Neural progenitor cell (in vitro differentiated cells): Measurements from ENCODE around the gene PDGFC. TPM values are rescaled to one million over a fixed set of nuclear protein-coding genes. Genes with fewer than 3 reads are reported as not detected.

Experiments used
- DNase-seq: peaks from one replicate; pipeline ENCODE4 v3.0.0-alpha.2; 2016; ENCODE audit warnings: low spot score
- H2AFZ ChIP-seq: fragments of 200-600 bp; sonication (generic); replicated peaks from 2 replicates; pipeline ENCODE4 v1.6.1; 2016; ENCODE audit warnings: antibody characterized with exemption
- H3F3A ChIP-seq: fragments of 200-600 bp; sonication (generic); 2 replicates; pipeline ENCODE4 v1.6.1; 2016; ENCODE audit warnings: antibody characterized with exemption, low read depth
- H3K27ac ChIP-seq: fragments of 200-600 bp; sonication (generic); 2 replicates; pipeline ENCODE4 v1.5.1; 2016; ENCODE audit warnings: mild to moderate bottlenecking
- H3K27me3 ChIP-seq: fragments of 200-600 bp; sonication (generic); 2 replicates; pipeline ENCODE4 v1.6.1; 2016; ENCODE audit warnings: mild to moderate bottlenecking, moderate library complexity
- H3K36me3 ChIP-seq: fragments of 200-600 bp; sonication (generic); 2 replicates; pipeline ENCODE4 v1.5.1; 2016
- H3K4me1 ChIP-seq: fragments of 200-600 bp; sonication (generic); 2 replicates; pipeline ENCODE4 v1.6.1; 2016; ENCODE audit warnings: mixed run types
- H3K4me2 ChIP-seq: fragments of 200-600 bp; sonication (generic); 2 replicates; pipeline ENCODE4 v1.6.1; 2016
- H3K4me3 ChIP-seq: fragments of 200-600 bp; sonication (generic); 2 replicates; pipeline ENCODE4 v1.5.1; 2016
- H3K79me2 ChIP-seq: fragments of 200-600 bp; sonication (generic); 2 replicates; pipeline ENCODE4 v1.6.1; 2016; ENCODE audit warnings: low read depth
- H3K9ac ChIP-seq: fragments of 200-600 bp; sonication (generic); 2 replicates; pipeline ENCODE4 v1.6.1; 2016
- H3K9me3 ChIP-seq: fragments of 200-600 bp; sonication (generic); 2 replicates; pipeline ENCODE4 v1.5.1; 2016; ENCODE audit warnings: low read depth
- H4K20me1 ChIP-seq: fragments of 200-600 bp; sonication (generic); 2 replicates; pipeline ENCODE4 v1.6.1; 2016; ENCODE audit warnings: low read depth
- H3K27ac Mint-ChIP-seq: 3 replicates; pipeline ENCODE4 v1.8.0; 2021; ENCODE audit warnings: mixed read lengths
- H3K27me3 Mint-ChIP-seq: 2 replicates; pipeline ENCODE4 v1.8.0; 2022; ENCODE audit warnings: low read depth, mild to moderate bottlenecking, inconsistent platforms, moderate library complexity, mixed read lengths; ENCODE audit not compliant: insufficient read depth
- H3K36me3 Mint-ChIP-seq: 3 replicates; pipeline ENCODE4 v1.8.0; 2021; ENCODE audit warnings: mixed read lengths
- H3K4me1 Mint-ChIP-seq: 3 replicates; pipeline ENCODE4 v1.8.0; 2021; ENCODE audit warnings: mixed read lengths
- H3K4me3 Mint-ChIP-seq: 3 replicates; pipeline ENCODE4 v1.8.0; 2021; ENCODE audit warnings: mild to moderate bottlenecking, moderate library complexity, mixed read lengths
- H3K9me3 Mint-ChIP-seq: 3 replicates; pipeline ENCODE4 v1.8.0; 2020; ENCODE audit warnings: mixed read lengths
- EZH2 ChIP-seq: fragments of 200-600 bp; sonication (generic); IDR thresholded peaks from 2 replicates; pipeline ENCODE4 v1.6.1; 2017; ENCODE audit warnings: antibody characterized with exemption, mild to moderate bottlenecking, moderate library complexity
- EZH2phosphoT487 ChIP-seq: fragments of 200-600 bp; sonication (generic); IDR thresholded peaks from 2 replicates; pipeline ENCODE4 v1.6.1; 2017; ENCODE audit warnings: antibody characterized with exemption
- total RNA-seq: library from RNA; depleted of rRNA; stranded (reverse); fragments of >200 nt; gene quantifications from 2 replicates; pipeline ENCODE4 v1.2.3, GENCODE V29; 2015; ENCODE audit warnings: low replicate concordance
- TF ChIP-seq, protein P1 (sequence below): fragments of 200-600 bp; sonication (generic); IDR thresholded peaks from 2 replicates; pipeline ENCODE4 v1.5.1; 2017; ENCODE audit warnings: antibody characterized with exemption, mild to moderate bottlenecking

The PDGFC gene
- total RNA-seq, 1 donor from 2014 or later: 4.7 TPM

- Mint-ChIP-seq H3K36me3 (peaks cover 7% of the 10 kb centered on the region), H3K9me3 (no peaks in the 10 kb centered on the region), H3K4me1 (peaks cover 11% of the 10 kb centered on the region), H3K4me3 (no peak overlapping the region), H3K27ac (no peak overlapping the region), H3K27me3 (no peaks in the 10 kb centered on the region)
- Histone ChIP-seq H3K4me3 (no peak overlapping the region), H3K79me2 (no peaks in the 10 kb centered on the region), H3F3A (no peaks in the 10 kb centered on the region), H3K4me1 (no peaks in the 10 kb centered on the region), H3K9me3 (no peaks in the 10 kb centered on the region), H4K20me1 (no peaks in the 10 kb centered on the region), H3K4me2 (no peak overlapping the region), H3K36me3 (no peaks in the 10 kb centered on the region), H3K27ac (no peak overlapping the region), H3K9ac (no peak overlapping the region), H2AFZ (no peak overlapping the region), H3K27me3 (no peaks in the 10 kb centered on the region)
- DNase-seq: no peak
- TF ChIP-seq EZH2phosphoT487: no peak
- TF ChIP-seq, protein P1, sequence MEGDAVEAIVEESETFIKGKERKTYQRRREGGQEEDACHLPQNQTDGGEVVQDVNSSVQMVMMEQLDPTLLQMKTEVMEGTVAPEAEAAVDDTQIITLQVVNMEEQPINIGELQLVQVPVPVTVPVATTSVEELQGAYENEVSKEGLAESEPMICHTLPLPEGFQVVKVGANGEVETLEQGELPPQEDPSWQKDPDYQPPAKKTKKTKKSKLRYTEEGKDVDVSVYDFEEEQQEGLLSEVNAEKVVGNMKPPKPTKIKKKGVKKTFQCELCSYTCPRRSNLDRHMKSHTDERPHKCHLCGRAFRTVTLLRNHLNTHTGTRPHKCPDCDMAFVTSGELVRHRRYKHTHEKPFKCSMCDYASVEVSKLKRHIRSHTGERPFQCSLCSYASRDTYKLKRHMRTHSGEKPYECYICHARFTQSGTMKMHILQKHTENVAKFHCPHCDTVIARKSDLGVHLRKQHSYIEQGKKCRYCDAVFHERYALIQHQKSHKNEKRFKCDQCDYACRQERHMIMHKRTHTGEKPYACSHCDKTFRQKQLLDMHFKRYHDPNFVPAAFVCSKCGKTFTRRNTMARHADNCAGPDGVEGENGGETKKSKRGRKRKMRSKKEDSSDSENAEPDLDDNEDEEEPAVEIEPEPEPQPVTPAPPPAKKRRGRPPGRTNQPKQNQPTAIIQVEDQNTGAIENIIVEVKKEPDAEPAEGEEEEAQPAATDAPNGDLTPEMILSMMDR: no peak
- no peak for TF ChIP-seq EZH2
These were observed 193.5 kb downstream of the PDGFC start for GRCh38 chr4:156778093-156778492.

DNA sequence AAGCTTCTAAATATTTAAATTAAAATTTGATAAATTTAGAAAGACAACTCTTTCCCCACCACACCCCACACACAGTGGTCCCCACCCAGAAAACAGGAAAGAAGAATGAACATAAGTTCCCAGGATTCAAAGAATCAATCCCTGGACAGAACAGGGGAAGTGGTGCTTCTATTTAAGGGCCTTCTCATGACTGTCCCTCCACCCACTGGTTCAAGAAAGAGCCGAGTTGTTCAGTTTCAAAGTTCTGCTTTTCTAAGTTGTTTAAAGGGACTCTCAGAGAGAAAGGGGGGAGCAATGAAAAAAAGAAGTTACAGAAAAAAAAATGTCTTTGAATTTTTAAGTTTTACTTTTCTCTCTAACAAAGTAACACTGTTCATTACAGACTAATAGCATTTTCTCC lies 195.8 kb downstream of the PDGFC start:
- H3K27me3 Mint-ChIP-seq: no peaks in the 10 kb centered on the region
- TF ChIP-seq EZH2 (no peak), EZH2phosphoT487 (no peak)
- TF ChIP-seq, protein P1: no peak
- H3K36me3 ChIP-seq: no peaks in the 10 kb centered on the region
- H3K9me3 ChIP-seq: no peaks in the 10 kb centered on the region
- no peak overlapping the region for H3K4me3 ChIP-seq
- no peaks in the 10 kb centered on the region for H3F3A ChIP-seq
- H3K79me2 ChIP-seq: no peaks in the 10 kb centered on the region
- peaks cover 30% of the 10 kb centered on the region for H3K4me1 Mint-ChIP-seq
- H3K4me1 ChIP-seq: peaks cover 16% of the 10 kb centered on the region
- no peaks in the 10 kb centered on the region for H3K9me3 Mint-ChIP-seq
- no peak overlapping the region for H3K9ac ChIP-seq
- H2AFZ ChIP-seq: no peak overlapping the region
- H3K36me3 Mint-ChIP-seq: peaks cover under 1% of the 10 kb centered on the region
- H3K27ac Mint-ChIP-seq: no peak overlapping the region
- no peaks in the 10 kb centered on the region for H3K27me3 ChIP-seq
- no peak overlapping the region for H3K4me2 ChIP-seq
- H4K20me1 ChIP-seq: no peaks in the 10 kb centered on the region
- no peak overlapping the region for H3K27ac ChIP-seq
- no peak for DNase-seq
- no peak overlapping the region for H3K4me3 Mint-ChIP-seq

GRCh38 chr4:156774422-156774821 lies 197.2 kb downstream of the PDGFC start:
- Histone ChIP-seq H3K27me3 (no peaks in the 10 kb centered on the region), H3K4me1 (peaks cover 25% of the 10 kb centered on the region), H3K4me3 (no peak overlapping the region), H4K20me1 (no peaks in the 10 kb centered on the region), H3K9ac (no peak overlapping the region), H3K4me2 (no peak overlapping the region), H2AFZ (no peak overlapping the region), H3K27ac (no peak overlapping the region), H3F3A (no peaks in the 10 kb centered on the region), H3K9me3 (no peaks in the 10 kb centered on the region), H3K79me2 (no peaks in the 10 kb centered on the region), H3K36me3 (no peaks in the 10 kb centered on the region)
- Mint-ChIP-seq H3K27ac (no peak overlapping the region), H3K4me1 (peaks cover 42% of the 10 kb centered on the region), H3K27me3 (no peaks in the 10 kb centered on the region), H3K4me3 (no peak overlapping the region), H3K9me3 (no peaks in the 10 kb centered on the region), H3K36me3 (no peaks in the 10 kb centered on the region)
- TF ChIP-seq EZH2: no peak
- no peak for TF ChIP-seq EZH2phosphoT487
- TF ChIP-seq, protein P1: no peak
- DNase-seq: no peak
